Measurements from ENCODE around the gene GPR162. TPM values are rescaled to one million over a fixed set of nuclear protein-coding genes. Genes with fewer than 3 reads are reported as not detected.

GPR162 gene
- total RNA-seq, 1 experiment from 2014 or later: 2.3 TPM

DNA sequence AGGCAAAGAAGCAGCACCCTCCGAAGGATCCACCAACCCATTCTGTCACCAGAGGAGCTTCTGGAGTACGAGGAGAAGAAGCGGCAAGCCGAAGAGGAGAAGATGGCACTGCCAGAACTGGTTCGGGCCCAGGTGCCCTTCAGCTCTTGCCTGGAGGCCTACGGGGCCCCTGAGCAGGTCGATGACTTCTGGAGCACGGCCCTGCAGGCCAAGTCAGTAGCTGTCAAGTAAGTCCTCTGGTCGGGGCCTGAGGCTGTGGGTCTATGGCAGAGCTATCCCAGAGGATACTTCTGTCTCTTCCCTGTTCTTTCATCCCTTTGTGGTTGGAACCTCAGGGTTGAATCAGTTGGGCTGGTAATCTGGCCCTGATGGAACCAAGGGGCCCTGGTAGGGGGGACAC is 39.8 kb downstream of the GPR162 start:
- H3K9ac ChIP-seq (ENCODE audit: low read length): no peak overlapping the region
- RAD21 ChIA-PET (ENCODE audit: low non-redundant PET in 1 of 2, low total read pairs in 2 of 2, uncharacterized antibody in 2 of 2, unreplicated experiment in 2 of 2): no interaction called here
- no peaks in the 10 kb centered on the region for H3K27me3 ChIP-seq (ENCODE audit: insufficient read depth, low read length)
- H2AFZ ChIP-seq (ENCODE audit: low read depth, low read length, poor library complexity, severe bottlenecking): no peak overlapping the region
- POLR2A ChIA-PET: interaction anchor here (0.9 kb wide), 1 partner anchor 9 kb away, joined by 4 read pairs; the partner anchor contains the start of gene USP5
- intact Hi-C loops (cut with micrococcal nuclease): no loop called here
- no peaks in the 10 kb centered on the region; the same call in 1 of the 2 replicates for H3K79me2 ChIP-seq (ENCODE audit: insufficient read depth, low read length)
- no peaks in the 10 kb centered on the region for H4K20me1 ChIP-seq (ENCODE audit: insufficient read depth)
- H3K9me3 ChIP-seq (ENCODE audit: control insufficient read depth in 1 of 2, insufficient read depth in 1 of 2, low read depth in 1 of 2, low read length in 2 of 2): no peaks in the 10 kb centered on the region
- no TSS peak for BruUV-seq (replicated peaks)
- H3K36me3 ChIP-seq (ENCODE audit: control insufficient read depth in 1 of 2, insufficient read depth in 2 of 2, low read length in 2 of 2): peaks cover 56 to 64% of the 10 kb centered on the region in 2 experiments
- no peaks in the 10 kb centered on the region for H3K9me2 ChIP-seq (ENCODE audit: insufficient read depth)
- CTCF ChIA-PET: interaction anchor here (0.7 to 1.0 kb wide), 2 partner anchors 8 to 11 kb away, joined by 3 read pairs; no protein-coding TSS in a partner anchor
- TF ChIP-seq, protein P1, sequence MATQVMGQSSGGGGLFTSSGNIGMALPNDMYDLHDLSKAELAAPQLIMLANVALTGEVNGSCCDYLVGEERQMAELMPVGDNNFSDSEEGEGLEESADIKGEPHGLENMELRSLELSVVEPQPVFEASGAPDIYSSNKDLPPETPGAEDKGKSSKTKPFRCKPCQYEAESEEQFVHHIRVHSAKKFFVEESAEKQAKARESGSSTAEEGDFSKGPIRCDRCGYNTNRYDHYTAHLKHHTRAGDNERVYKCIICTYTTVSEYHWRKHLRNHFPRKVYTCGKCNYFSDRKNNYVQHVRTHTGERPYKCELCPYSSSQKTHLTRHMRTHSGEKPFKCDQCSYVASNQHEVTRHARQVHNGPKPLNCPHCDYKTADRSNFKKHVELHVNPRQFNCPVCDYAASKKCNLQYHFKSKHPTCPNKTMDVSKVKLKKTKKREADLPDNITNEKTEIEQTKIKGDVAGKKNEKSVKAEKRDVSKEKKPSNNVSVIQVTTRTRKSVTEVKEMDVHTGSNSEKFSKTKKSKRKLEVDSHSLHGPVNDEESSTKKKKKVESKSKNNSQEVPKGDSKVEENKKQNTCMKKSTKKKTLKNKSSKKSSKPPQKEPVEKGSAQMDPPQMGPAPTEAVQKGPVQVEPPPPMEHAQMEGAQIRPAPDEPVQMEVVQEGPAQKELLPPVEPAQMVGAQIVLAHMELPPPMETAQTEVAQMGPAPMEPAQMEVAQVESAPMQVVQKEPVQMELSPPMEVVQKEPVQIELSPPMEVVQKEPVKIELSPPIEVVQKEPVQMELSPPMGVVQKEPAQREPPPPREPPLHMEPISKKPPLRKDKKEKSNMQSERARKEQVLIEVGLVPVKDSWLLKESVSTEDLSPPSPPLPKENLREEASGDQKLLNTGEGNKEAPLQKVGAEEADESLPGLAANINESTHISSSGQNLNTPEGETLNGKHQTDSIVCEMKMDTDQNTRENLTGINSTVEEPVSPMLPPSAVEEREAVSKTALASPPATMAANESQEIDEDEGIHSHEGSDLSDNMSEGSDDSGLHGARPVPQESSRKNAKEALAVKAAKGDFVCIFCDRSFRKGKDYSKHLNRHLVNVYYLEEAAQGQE (IDR thresholded peaks at IDR 0.05; ENCODE audit: low read depth): no peak
- TF ChIP-seq, protein P2, sequence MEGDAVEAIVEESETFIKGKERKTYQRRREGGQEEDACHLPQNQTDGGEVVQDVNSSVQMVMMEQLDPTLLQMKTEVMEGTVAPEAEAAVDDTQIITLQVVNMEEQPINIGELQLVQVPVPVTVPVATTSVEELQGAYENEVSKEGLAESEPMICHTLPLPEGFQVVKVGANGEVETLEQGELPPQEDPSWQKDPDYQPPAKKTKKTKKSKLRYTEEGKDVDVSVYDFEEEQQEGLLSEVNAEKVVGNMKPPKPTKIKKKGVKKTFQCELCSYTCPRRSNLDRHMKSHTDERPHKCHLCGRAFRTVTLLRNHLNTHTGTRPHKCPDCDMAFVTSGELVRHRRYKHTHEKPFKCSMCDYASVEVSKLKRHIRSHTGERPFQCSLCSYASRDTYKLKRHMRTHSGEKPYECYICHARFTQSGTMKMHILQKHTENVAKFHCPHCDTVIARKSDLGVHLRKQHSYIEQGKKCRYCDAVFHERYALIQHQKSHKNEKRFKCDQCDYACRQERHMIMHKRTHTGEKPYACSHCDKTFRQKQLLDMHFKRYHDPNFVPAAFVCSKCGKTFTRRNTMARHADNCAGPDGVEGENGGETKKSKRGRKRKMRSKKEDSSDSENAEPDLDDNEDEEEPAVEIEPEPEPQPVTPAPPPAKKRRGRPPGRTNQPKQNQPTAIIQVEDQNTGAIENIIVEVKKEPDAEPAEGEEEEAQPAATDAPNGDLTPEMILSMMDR (IDR thresholded peaks at IDR 0.05 in 2 of 3, conservative IDR thresholded peaks at IDR 0.05 in 1 of 3; ENCODE audit: borderline replicate concordance in 1 of 3, insufficient read depth in 1 of 3, low read depth in 2 of 3, low read length in 2 of 3): no peak
- TF ChIP-seq YY1 (IDR thresholded peaks at IDR 0.05; ENCODE audit: extremely low read depth, insufficient replicate concordance, low read depth, low read length) (no peak), POLR2AphosphoS5 (IDR thresholded peaks at IDR 0.05; ENCODE audit: low read depth, low read length) (no peak), ZFX (IDR thresholded peaks at IDR 0.05) (no peak), FOSL1 (IDR thresholded peaks at IDR 0.05; ENCODE audit: low read depth) (no peak), RAD21 (IDR thresholded peaks at IDR 0.05; ENCODE audit: low read depth) (no peak), CBX3 (IDR thresholded peaks at IDR 0.05; ENCODE audit: low read depth) (no peak), JUND (IDR thresholded peaks at IDR 0.05) (no peak)
- TF ChIP-seq, protein P3, sequence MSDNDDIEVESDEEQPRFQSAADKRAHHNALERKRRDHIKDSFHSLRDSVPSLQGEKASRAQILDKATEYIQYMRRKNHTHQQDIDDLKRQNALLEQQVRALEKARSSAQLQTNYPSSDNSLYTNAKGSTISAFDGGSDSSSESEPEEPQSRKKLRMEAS (IDR thresholded peaks at IDR 0.05): no peak
- peaks cover 8 to 10% of the 10 kb centered on the region in 2 experiments for H3K4me1 ChIP-seq (ENCODE audit: control insufficient read depth in 1 of 2, insufficient read depth in 2 of 2, low read length in 2 of 2)
- H3K4me2 ChIP-seq (ENCODE audit: low read length): no peak overlapping the region
- H3K27ac ChIP-seq (ENCODE audit: low read depth, low read length): no peak overlapping the region
- no peak overlapping the region for H3K4me3 ChIP-seq (replicated peaks in 1 of 2; ENCODE audit: low read depth in 1 of 2, low read length in 2 of 2)
- DNase-seq (ENCODE audit: low read depth, low spot score): no peak
- no peak for ATAC-seq

Measured in HCT116 (cell line).